ENCODE data around the gene C15orf61. TPM values are rescaled to one million over a fixed set of nuclear protein-coding genes. Genes with fewer than 3 reads are reported as not detected.

The C15orf61 gene
- polyA plus RNA-seq, 1 donor from 2014 or later = 20.6 TPM

DNA sequence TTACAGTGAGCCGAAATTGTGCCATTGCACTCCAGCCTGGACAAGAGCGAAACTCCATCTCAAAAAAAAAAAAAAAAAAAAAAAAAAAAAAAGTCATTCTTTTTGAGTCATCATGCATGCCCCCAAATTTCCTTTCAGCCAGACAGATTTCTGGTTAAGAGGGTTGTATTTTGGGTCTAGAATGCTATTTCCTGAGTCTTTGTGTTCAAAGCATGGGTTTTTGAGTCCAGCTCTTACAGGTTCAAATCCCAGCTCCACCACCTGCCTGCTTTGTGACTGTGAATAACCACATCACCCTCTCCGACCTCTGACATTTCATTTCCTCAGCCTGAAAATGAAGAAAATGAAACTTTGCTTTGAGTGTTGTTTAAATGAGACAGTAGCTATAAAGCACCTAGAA is 9.3 kb upstream of the C15orf61 start:
- Histone ChIP-seq H4K20me1 (ENCODE audit: insufficient read depth) (no peaks in the 10 kb centered on the region), H3K36me3 (ENCODE audit: insufficient read depth, low read length) (no peaks in the 10 kb centered on the region), H3K79me2 (replicated peaks; ENCODE audit: insufficient read depth, low read length) (no peaks in the 10 kb centered on the region), H3K4me3 (ENCODE audit: low read length) (no peak overlapping the region), H3K9ac (ENCODE audit: low read length) (no peak overlapping the region), H3K9me3 (ENCODE audit: low read length) (no peaks in the 10 kb centered on the region), H3K9me2 (ENCODE audit: insufficient read depth, low read length) (no peaks in the 10 kb centered on the region), H3K27ac (ENCODE audit: low read length) (no peak overlapping the region), H3F3A (ENCODE audit: insufficient read depth, low read length, poor library complexity, severe bottlenecking) (no peaks in the 10 kb centered on the region), H3K4me2 (ENCODE audit: low read length) (no peak overlapping the region), H3K27me3 (ENCODE audit: insufficient read depth, low read depth, low read length) (no peaks in the 10 kb centered on the region), H2AFZ (ENCODE audit: low read depth, low read length) (no peak overlapping the region)
- no peak for TF ChIP-seq EP300 (conservative IDR thresholded peaks at IDR 0.05; ENCODE audit: poor library complexity, severe bottlenecking)
- TF ChIP-seq SMC3 (conservative IDR thresholded peaks at IDR 0.05; ENCODE audit: poor library complexity) = no peak
- TF ChIP-seq, protein P1, sequence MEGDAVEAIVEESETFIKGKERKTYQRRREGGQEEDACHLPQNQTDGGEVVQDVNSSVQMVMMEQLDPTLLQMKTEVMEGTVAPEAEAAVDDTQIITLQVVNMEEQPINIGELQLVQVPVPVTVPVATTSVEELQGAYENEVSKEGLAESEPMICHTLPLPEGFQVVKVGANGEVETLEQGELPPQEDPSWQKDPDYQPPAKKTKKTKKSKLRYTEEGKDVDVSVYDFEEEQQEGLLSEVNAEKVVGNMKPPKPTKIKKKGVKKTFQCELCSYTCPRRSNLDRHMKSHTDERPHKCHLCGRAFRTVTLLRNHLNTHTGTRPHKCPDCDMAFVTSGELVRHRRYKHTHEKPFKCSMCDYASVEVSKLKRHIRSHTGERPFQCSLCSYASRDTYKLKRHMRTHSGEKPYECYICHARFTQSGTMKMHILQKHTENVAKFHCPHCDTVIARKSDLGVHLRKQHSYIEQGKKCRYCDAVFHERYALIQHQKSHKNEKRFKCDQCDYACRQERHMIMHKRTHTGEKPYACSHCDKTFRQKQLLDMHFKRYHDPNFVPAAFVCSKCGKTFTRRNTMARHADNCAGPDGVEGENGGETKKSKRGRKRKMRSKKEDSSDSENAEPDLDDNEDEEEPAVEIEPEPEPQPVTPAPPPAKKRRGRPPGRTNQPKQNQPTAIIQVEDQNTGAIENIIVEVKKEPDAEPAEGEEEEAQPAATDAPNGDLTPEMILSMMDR (IDR thresholded peaks at IDR 0.05; ENCODE audit: poor library complexity, severe bottlenecking) = no peak
- no peak for TF ChIP-seq POLR2AphosphoS5 (IDR thresholded peaks at IDR 0.05)
- TF ChIP-seq TAF1 (IDR thresholded peaks at IDR 0.05; ENCODE audit: low read depth) = no peak
- no peak for TF ChIP-seq RAD21 (conservative IDR thresholded peaks at IDR 0.05)
- no peak for TF ChIP-seq EZH2 (IDR thresholded peaks at IDR 0.05; ENCODE audit: borderline replicate concordance, insufficient read depth, low read length, poor library complexity, severe bottlenecking)
- TF ChIP-seq, protein P2, sequence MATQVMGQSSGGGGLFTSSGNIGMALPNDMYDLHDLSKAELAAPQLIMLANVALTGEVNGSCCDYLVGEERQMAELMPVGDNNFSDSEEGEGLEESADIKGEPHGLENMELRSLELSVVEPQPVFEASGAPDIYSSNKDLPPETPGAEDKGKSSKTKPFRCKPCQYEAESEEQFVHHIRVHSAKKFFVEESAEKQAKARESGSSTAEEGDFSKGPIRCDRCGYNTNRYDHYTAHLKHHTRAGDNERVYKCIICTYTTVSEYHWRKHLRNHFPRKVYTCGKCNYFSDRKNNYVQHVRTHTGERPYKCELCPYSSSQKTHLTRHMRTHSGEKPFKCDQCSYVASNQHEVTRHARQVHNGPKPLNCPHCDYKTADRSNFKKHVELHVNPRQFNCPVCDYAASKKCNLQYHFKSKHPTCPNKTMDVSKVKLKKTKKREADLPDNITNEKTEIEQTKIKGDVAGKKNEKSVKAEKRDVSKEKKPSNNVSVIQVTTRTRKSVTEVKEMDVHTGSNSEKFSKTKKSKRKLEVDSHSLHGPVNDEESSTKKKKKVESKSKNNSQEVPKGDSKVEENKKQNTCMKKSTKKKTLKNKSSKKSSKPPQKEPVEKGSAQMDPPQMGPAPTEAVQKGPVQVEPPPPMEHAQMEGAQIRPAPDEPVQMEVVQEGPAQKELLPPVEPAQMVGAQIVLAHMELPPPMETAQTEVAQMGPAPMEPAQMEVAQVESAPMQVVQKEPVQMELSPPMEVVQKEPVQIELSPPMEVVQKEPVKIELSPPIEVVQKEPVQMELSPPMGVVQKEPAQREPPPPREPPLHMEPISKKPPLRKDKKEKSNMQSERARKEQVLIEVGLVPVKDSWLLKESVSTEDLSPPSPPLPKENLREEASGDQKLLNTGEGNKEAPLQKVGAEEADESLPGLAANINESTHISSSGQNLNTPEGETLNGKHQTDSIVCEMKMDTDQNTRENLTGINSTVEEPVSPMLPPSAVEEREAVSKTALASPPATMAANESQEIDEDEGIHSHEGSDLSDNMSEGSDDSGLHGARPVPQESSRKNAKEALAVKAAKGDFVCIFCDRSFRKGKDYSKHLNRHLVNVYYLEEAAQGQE (IDR thresholded peaks at IDR 0.05; ENCODE audit: borderline replicate concordance) = no peak
- no peak for TF ChIP-seq MXI1 (conservative IDR thresholded peaks at IDR 0.05; ENCODE audit: poor library complexity, severe bottlenecking)

DNA sequence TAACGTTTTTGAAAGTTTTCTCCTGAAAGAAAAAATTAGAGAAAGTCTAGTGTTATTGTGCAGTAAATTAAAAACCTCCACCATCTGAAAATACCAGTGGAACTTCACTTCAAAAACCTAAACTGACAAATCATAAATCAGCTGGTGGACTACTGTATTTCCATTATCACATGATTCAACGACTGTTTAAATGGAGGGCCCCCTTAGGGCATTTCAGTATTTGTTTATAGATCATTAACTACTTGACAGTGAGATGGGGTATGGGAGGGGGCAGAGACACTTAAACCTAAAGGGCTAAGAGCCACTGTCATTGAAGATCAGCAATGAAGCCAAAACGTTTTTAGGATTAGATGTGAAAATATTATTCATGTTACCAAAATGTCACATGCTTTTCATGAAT is 8.8 kb upstream of the C15orf61 start:
- no peak overlapping the region for H3K9ac ChIP-seq (ENCODE audit: low read length)
- H3K9me3 ChIP-seq (ENCODE audit: low read length) = no peaks in the 10 kb centered on the region
- no peaks in the 10 kb centered on the region for H4K20me1 ChIP-seq (ENCODE audit: insufficient read depth)
- no peak overlapping the region for H3K4me3 ChIP-seq (ENCODE audit: low read length)
- H3K9me2 ChIP-seq (ENCODE audit: insufficient read depth, low read length) = no peaks in the 10 kb centered on the region
- H3K27me3 ChIP-seq (ENCODE audit: insufficient read depth, low read depth, low read length) = no peaks in the 10 kb centered on the region
- no peak overlapping the region for H3K4me2 ChIP-seq (ENCODE audit: low read length)
- no peak for TF ChIP-seq SMC3 (conservative IDR thresholded peaks at IDR 0.05; ENCODE audit: poor library complexity)
- TF ChIP-seq RAD21 (conservative IDR thresholded peaks at IDR 0.05) = no peak
- H3K27ac ChIP-seq (ENCODE audit: low read length) = no peak overlapping the region
- H3K79me2 ChIP-seq (replicated peaks; ENCODE audit: insufficient read depth, low read length) = no peaks in the 10 kb centered on the region
- no peaks in the 10 kb centered on the region for H3F3A ChIP-seq (ENCODE audit: insufficient read depth, low read length, poor library complexity, severe bottlenecking)
- H2AFZ ChIP-seq (ENCODE audit: low read depth, low read length) = no peak overlapping the region
- no peaks in the 10 kb centered on the region for H3K36me3 ChIP-seq (ENCODE audit: insufficient read depth, low read length)

Measured in neural cell (in vitro differentiated cells).